ENCODE results near the gene OR13D1.
A peak's percentile ranks its signal among the peaks of the same experiment; 100 is the strongest.

OR13D1 gene

DNA sequence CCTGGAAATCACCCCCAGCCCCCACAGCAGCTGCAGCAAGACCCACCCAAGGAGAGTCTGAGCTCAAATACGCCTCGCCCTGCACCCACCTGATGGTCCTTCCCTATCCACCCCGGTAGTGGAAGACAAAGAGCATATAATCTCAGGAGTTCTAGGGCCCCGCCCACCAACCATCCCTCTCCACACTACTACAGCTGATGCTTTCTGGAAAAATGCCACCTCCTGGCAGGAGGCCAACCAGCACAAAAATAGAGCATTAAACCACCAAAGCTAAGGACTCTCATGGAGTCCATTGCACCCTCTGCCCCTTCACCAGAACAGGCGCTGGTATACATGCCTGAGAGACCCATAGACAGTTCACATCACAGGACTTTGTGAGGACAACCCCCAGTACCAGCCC lies 30.7 kb downstream of the OR13D1 start:
- DNase-seq (ENCODE audit: low read depth in 1 of 2, low spot score in 1 of 2): no peak

DNA sequence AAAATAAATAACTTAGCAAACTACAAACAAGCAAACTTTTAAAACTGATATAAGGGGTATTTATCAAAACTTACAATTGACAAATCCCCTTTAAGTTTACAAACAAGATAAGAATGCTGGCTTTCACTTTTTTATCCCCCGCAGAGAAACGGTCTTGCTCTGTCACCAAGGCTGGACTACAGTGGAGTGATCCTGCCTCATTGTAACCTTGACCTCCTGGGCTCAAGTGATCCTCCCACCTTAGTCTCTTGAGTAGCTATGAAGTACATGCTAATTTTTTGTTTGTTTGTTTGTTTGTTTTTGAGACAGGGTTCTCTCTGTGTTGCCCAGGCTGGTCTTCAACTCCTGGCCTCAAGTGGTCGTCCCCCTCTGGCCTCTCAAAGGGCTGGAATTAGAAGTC lies 44.1 kb downstream of the OR13D1 start:
- Histone ChIP-seq H3K27me3 (ENCODE audit: insufficient read depth, poor library complexity, severe bottlenecking) (no peaks in the 10 kb centered on the region), H3K27ac (replicated peaks) (no peak overlapping the region), H3K4me3 (replicated peaks; ENCODE audit: insufficient read depth, low read length) (no peak overlapping the region)
- TF ChIP-seq GABPA (IDR thresholded peaks at IDR 0.05; ENCODE audit: low read depth) (no peak), SPI1 (IDR thresholded peaks at IDR 0.05; ENCODE audit: borderline replicate concordance, low read depth) (no peak), CTCF (IDR thresholded peaks at IDR 0.05; ENCODE audit: insufficient read depth, low read length) (no peak), POLR2AphosphoS5 (IDR thresholded peaks at IDR 0.05; ENCODE audit: low read depth) (no peak)
- TF ChIP-seq, protein P1, sequence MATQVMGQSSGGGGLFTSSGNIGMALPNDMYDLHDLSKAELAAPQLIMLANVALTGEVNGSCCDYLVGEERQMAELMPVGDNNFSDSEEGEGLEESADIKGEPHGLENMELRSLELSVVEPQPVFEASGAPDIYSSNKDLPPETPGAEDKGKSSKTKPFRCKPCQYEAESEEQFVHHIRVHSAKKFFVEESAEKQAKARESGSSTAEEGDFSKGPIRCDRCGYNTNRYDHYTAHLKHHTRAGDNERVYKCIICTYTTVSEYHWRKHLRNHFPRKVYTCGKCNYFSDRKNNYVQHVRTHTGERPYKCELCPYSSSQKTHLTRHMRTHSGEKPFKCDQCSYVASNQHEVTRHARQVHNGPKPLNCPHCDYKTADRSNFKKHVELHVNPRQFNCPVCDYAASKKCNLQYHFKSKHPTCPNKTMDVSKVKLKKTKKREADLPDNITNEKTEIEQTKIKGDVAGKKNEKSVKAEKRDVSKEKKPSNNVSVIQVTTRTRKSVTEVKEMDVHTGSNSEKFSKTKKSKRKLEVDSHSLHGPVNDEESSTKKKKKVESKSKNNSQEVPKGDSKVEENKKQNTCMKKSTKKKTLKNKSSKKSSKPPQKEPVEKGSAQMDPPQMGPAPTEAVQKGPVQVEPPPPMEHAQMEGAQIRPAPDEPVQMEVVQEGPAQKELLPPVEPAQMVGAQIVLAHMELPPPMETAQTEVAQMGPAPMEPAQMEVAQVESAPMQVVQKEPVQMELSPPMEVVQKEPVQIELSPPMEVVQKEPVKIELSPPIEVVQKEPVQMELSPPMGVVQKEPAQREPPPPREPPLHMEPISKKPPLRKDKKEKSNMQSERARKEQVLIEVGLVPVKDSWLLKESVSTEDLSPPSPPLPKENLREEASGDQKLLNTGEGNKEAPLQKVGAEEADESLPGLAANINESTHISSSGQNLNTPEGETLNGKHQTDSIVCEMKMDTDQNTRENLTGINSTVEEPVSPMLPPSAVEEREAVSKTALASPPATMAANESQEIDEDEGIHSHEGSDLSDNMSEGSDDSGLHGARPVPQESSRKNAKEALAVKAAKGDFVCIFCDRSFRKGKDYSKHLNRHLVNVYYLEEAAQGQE (IDR thresholded peaks at IDR 0.05; ENCODE audit: insufficient replicate concordance, low read depth): no peak
- no peak for DNase-seq (ENCODE audit: low read depth in 1 of 2, low spot score in 1 of 2)

More for the DNA sequence above, 30.7 kb downstream of the OR13D1 start:
- Histone ChIP-seq H3K27ac (replicated peaks) (no peak overlapping the region), H3K27me3 (ENCODE audit: insufficient read depth, poor library complexity, severe bottlenecking) (no peaks in the 10 kb centered on the region), H3K4me3 (replicated peaks; ENCODE audit: insufficient read depth, low read length) (no peak overlapping the region)
- no peak for TF ChIP-seq SPI1 (IDR thresholded peaks at IDR 0.05; ENCODE audit: borderline replicate concordance, low read depth)
- no peak for TF ChIP-seq GABPA (IDR thresholded peaks at IDR 0.05; ENCODE audit: low read depth)
- no peak for TF ChIP-seq POLR2AphosphoS5 (IDR thresholded peaks at IDR 0.05; ENCODE audit: low read depth)
- no peak for TF ChIP-seq CTCF (IDR thresholded peaks at IDR 0.05; ENCODE audit: insufficient read depth, low read length)

DNA sequence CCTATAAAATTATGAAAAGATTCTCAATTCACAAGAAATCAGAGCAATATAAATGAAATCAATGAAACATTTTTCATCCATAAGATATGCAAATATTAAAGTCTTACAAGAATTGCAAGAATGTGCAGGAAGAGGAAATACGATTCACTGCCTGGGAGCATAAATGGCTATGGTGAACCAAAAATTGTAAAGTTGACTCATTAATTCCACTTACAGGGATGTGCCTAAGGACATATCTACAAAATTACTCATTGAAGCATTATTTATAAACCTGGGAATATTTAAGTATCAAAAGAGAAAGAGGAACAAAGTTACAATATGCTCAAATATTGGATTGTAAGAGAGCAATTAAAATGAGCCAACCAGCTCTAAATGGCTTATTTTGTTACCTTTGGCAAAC lies 46.3 kb downstream of the OR13D1 start:
- H3K27me3 ChIP-seq (ENCODE audit: insufficient read depth, poor library complexity, severe bottlenecking): no peaks in the 10 kb centered on the region
- H3K27ac ChIP-seq (replicated peaks): no peak overlapping the region
- no peak for DNase-seq (ENCODE audit: low read depth in 1 of 2, low spot score in 1 of 2)
- no peak overlapping the region for H3K4me3 ChIP-seq (replicated peaks; ENCODE audit: insufficient read depth, low read length)
- TF ChIP-seq POLR2AphosphoS5 (IDR thresholded peaks at IDR 0.05; ENCODE audit: low read depth): no peak
- no peak for TF ChIP-seq CTCF (IDR thresholded peaks at IDR 0.05; ENCODE audit: insufficient read depth, low read length)
- no peak for TF ChIP-seq GABPA (IDR thresholded peaks at IDR 0.05; ENCODE audit: low read depth)
- TF ChIP-seq, protein P1 (IDR thresholded peaks at IDR 0.05; ENCODE audit: insufficient replicate concordance, low read depth): no peak
- no peak for TF ChIP-seq SPI1 (IDR thresholded peaks at IDR 0.05; ENCODE audit: borderline replicate concordance, low read depth)

DNA sequence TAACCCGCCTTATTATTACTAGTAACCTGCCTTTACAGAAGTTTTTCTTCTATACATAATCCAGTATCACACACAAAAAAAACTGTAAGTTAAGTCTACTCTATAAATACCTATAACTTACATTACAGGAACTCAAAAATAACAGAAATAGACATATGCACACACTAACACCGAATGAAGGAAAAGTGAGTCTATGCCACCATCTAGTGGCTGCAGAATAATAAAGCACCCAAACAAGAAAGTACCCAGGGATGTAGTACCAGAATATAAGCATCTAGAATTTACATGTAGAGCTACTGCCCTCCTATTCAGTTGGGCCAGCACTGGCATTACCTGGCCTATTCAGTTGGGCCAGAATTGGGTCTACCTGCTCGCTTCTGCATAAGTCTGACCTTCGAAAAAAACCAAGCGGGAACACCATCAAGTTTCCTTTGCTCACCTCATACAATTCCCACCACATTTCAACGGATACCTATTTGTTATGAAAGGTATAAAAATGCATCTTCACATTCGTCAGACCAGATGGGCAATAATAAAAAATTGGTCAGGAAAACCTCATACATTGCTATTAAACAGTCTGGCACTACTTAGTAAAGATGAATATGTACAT lies 49.2 kb downstream of the OR13D1 start:
- Histone ChIP-seq H3K27me3 (ENCODE audit: insufficient read depth, poor library complexity, severe bottlenecking) (no peaks in the 10 kb centered on the region), H3K27ac (replicated peaks) (no peak overlapping the region), H3K4me3 (replicated peaks; ENCODE audit: insufficient read depth, low read length) (no peak overlapping the region)
- peak in 1 of 2 experiments; percentile 45 for DNase-seq (ENCODE audit: low read depth in 1 of 2, low spot score in 1 of 2)
- TF ChIP-seq GABPA (IDR thresholded peaks at IDR 0.05; ENCODE audit: low read depth): no peak
- TF ChIP-seq CTCF (IDR thresholded peaks at IDR 0.05; ENCODE audit: insufficient read depth, low read length): peak; percentile 37

Data from HL-60 (cell line).